GM15510 (cell line): ENCODE data around the gene PREX1.

Experiments
- POLR2A ChIP-seq: IDR thresholded peaks from 3 replicates; pipeline ENCODE4 v1.6.1; 2011; ENCODE audit warnings: borderline replicate concordance; ENCODE audit not compliant: insufficient read length; ENCODE audit errors: extremely low read depth

The PREX1 gene

DNA sequence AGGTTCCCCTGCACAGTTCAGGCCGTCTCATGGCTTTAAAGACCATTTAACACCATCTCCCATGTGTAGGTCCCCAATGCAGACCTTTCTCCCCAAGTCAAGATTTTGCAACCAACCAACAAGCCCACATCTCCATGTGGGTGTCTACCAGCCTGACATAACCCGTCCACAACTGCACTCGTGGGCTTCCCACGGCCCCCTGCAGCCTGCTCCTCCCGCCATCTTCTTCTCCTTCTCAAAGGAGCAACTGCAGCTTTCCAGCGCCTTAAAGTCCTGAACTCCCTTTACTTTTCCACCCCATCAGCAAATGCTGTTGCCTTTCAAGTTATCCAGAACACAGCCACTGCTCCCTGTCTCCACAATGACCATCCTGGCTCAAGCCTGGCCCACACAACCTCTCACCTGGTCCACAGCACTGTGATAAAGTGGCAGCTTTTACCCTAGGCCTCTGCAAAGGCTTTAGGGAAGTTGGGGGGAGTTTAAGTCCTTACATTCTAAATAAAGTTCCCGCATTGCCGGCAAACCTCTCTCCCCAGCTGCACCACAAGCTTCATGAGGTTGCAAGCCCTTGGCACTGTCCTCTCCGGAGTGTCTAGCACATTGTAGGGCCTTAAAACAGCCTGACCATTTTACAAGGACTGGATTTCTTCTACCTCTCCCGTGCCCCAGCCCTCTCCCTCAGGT lies 140.5 kb downstream of the PREX1 start:
- no peak for TF ChIP-seq POLR2A

DNA sequence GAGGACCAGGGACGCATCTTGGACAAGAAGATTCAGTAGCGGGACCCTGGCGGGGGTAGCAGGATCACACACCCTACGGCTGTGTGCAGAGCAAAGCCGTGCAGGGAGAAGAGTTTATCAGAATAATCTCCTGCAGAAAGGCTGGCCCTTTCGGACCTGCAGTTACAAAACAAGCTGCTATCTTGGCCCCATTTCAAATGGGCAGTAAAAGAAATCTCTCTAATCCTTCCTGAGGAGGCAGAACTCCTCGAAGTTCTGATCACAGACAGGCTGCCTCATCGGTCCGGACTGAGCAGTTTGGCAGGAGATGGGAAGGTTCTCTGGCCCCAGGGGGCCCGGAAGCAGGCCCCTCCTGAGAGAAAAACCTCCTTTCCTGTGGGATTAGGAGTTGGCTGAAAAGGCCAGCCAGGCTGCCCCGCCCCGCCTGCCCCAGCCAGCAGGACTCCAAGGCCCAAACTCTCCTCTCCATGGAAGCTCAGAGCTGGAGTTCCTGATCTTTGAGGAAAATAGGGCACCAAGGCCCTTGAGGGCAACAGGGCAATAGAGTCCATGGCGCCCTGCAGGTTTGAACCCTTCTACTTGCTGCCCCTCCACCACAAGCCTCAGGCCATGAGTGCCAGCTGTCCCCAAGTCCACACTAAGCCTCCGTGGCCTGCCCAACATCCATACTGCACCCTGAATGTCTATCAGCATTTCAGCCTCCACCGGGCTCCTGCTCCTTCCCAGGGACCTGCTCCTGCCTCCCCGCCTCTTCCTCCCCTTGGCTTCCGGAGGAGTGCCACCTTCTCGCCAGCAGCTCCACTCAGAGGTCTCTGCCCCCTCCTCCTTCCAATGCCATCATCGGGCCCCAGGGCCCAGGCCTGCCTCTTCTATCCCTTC lies 141.3 kb downstream of the PREX1 start:
- no peak for TF ChIP-seq POLR2A

DNA sequence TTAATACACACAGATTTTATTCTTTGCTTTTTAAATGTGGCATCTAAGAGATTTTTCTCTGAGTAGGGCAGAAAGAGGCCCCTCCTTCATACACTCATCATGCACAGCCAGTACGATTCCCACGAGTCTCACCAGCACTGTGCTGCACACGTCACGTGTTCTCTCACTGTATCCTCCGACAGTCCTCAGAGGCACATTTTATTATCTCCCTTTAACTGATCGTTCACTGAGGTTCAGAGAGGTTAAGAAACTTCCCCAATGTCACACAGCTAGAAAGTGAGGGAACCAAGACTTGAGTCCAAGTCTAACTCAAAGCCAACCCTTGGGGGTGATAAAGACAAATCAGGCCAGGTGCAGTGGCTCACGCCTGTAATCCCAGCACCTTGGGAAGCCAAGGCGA lies 142.5 kb downstream of the PREX1 start:
- no peak for TF ChIP-seq POLR2A

DNA sequence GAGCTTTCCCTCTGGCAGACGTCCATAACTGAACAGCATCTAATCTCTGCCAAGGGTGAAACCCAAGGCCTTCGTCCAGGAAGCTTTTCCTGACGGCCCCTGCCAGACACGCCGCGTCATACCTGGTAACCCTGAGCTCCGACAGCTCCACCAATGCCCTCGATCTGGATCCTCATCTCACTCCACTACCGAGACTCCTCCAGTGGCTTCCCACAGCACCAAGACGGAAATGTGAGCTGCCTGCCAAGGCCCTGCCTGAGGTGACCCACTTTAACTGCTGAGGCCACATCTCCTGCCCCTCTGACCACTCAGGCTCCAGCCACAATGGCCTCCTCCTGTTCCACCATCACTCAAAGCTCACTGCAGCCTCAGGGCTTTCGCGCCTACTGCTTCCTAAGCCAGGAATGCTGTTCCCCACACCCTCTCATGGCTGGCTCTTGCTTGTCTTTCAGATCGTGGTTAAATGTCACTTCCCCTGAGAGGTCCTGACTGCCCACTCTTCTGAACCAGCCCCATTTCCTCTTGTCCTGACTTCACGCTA lies 143.2 kb downstream of the PREX1 start:
- TF ChIP-seq POLR2A: no peak

DNA sequence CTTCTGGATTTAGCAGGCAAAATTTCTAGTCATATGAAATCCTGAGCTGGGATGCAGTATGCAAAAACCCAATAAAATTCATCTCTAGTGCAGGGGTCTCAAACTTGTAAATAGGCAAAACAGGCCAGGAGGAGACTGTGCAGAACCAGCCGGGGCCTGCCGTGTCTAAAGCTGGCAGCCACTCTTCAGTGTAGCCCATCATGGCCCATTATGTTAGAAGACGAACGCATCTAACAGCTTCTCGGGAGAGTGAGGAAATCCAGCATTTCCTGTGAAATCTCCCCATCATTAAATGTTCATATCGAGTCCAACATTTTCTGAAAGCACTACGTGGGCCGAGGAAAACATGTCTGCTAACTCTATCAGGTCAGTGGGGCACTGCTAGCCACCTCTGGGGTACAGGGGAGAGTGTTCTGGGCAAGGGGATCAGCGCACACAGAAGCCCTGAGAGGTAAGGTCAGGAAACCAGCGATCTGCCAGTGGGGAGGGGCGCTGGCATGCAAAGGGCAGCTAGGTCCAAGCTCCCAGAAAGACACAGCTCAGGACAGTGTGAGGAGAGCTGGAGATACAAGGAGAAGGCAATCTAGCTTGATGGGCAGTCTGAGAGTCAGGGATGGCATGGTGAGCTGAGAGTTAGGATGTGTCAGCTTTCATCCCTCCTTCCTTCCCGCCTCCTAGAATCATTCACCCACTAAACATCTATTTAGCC lies 144.2 kb downstream of the PREX1 start:
- no peak for TF ChIP-seq POLR2A

DNA sequence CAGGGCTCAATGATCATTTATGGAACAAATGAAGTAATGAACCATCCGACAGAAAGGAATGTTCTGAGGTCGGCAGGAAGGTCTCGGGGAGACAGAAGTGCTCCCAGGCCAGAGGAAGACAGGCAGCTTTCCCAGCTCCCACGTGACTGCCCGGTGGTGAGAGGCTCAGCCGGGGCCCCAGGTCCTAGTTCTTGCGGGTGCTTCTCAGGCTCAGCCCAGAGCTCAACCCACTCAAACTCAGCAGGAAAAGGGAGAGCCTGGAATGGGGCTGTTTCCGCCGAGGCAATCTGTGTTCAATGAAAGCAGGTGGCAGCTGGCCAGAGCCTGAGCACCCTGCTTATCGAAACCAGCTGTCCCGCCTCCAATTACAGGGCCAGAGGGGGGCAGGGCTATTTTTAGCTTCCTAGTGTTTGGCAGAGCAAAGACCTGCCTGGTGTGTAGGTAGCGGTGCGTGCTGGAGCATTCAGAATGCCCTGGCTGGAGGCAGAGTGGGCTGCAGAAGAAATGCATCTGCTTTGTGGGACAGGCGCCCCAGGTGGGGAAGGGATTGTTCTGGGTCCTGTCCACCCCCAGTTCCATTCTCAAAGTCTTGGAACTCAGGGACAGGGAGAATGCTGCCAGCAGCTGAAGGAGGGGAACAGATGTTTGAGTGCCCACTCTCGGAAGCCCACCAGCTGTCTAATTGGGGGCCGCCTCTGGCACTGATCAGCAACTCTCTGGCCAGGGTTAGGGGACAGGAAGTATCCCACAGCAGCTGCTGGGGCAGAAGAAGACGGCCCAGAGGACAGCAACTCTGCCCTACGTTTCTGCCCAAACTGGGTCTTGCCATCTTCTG lies 145.1 kb downstream of the PREX1 start:
- no peak for TF ChIP-seq POLR2A

DNA sequence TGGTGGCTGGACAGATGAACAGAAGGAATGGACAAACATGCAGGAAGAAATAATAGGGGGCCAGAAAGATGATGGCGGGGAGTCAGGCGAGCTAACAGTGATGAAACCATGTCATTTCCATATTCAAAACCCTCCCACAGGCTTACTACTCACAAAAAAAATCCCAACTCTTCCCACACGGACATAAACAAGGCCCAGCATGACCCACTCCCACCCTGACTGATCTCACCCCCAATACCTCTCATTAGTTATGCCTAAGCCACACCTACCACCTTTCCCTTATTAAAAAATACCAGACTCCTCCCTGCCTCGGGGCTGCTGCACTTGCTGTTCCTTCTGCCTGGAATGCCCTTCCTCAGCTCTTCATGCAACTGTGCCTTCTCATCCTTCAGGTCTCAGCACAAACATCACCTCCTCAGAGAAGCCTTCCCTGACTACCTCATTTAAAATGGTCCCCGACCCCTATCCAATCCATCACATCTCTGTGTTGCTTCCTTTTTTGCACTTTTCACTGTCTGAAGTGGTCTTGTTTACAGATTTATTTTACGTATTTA lies 145.8 kb downstream of the PREX1 start:
- TF ChIP-seq POLR2A: no peak

DNA sequence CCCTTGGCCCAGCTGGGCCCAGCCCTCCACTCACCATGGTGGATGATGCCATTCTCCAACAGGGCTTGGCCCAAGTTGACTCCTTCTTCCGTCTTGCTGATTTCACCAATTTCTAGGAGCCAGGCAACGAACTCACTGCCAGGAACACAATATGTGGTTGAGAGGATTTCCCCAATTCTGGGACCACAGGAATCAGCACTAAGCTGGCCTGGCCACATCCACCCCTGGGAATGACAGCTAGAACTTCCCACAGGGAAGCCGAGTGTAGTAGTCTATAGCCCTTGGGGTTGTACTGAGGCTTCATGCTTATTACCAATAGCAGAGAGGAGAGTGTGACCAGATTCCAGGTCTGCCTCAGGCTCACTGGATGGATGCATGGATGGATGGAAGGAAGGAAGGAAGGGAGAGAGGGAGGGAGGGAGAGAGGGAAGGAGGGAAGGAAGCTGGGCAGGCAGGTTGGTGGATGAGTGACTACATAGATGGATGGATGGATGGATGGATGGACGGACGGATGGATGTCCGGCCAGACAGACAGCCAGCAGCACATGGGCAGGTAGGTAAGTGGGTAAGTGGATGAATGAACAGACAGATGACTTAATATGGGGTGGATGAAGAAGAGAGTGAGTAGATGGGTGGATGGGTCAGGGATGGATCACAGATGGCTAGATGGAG lies 146.5 kb downstream of the PREX1 start:
- no peak for TF ChIP-seq POLR2A

DNA sequence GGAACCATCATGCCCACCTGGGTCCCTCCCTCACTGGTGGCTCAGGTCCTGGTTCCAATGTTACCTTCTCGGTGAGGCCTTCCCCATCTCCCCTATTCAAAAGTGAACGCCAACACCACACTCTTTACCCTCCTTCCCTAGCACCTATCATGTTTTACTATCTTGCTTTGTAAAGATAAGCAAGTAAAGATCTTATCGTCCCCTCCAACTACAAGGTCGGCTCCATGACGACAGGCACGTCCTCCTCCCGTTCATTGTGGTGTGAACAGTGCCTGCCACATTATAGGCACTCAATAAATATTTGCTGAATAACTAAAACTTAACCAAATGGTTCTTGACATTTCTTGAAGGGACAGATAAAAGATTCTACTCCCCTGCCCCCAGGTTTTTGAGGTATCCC lies 147.1 kb downstream of the PREX1 start:
- TF ChIP-seq POLR2A: no peak

DNA sequence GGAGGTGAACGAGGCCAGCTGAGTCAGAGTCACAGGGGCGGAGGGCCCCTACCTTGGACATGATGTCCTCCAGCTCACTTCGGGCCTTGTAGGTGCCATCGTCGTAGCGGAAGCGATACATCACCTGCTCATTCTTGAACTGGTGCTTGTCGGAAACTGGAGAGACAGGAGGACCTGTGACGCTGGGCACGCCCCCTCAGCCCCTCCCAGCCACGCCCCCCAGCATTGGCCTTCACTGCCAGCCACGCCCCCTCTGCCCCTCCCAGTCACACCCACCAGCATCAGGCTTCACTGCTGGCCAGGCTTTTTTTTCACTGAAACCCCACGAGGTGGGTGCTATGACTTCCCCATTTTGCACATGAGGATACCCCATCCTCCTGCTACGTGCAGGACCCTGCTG lies 148.2 kb downstream of the PREX1 start:
- TF ChIP-seq POLR2A: no peak

DNA sequence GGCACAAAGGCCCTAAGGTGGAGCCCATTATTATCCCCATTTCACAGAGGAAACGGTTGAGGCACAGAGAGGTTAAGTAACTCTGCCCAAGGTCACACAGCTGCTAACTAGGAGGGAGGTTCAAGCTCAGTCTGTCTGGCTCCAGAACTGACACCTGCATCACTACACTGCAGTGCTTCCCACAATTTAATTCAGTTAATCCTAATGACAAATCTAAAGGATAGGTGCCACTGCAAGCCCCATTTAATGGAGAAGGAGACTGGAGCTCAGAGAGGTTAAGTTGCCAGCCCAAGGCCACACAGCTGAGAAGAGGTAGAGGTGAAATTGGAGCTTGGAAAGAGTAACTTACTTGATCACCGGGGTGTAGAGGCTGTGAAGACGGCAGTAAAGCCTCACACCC lies 148.8 kb downstream of the PREX1 start:
- no peak for TF ChIP-seq POLR2A

DNA sequence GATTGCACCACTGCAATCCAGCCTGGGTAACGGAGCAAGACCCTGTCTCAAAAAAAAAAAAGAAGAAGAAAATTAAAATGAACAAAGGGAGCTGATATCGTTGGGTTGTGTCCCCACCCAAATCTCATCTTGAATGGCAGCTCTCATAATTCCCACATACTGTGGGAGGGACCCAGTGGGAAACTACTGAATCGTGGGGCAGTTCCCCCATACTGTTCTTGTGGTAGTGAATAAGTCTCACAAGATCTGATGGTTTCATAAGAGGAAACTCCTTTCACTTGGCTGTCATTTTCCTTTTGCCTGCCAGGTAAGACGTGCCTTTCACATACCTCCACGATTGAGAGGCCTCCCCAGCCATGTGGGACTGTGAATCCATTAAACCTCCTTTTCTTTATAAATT lies 149.4 kb downstream of the PREX1 start:
- TF ChIP-seq POLR2A: no peak

DNA sequence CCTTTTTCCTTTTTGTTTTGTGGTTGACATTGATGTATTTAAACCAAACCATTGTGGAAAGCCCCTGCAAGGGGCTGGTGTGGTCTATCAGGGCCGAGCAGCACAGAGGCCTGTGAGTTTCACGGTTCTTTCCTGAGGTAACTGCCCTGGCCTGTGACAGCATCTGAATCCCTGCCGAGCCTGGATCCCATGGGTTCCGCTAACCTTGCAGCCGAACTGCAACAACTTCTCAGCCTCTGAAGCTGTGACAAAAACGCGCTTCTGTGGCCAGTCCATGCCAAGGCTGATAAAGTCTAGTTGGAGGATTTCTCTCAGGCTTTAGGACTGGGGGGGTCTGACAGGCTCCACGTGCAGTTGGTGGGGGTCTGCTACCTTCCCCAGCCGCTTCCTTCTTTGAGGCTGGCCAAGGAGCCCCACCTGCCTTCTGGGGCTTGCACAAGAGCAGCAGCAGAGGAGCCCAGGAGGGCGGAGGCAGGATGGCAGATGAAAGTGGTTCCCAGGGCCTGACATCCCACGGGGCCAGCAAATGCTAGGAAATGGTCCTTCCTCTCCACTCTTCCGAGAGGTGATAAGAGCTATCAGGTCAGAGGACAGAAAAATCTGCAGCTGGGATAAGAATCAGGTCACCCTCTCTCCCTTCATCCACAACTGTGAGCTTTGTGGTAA lies 150.9 kb downstream of the PREX1 start:
- TF ChIP-seq POLR2A: no peak

DNA sequence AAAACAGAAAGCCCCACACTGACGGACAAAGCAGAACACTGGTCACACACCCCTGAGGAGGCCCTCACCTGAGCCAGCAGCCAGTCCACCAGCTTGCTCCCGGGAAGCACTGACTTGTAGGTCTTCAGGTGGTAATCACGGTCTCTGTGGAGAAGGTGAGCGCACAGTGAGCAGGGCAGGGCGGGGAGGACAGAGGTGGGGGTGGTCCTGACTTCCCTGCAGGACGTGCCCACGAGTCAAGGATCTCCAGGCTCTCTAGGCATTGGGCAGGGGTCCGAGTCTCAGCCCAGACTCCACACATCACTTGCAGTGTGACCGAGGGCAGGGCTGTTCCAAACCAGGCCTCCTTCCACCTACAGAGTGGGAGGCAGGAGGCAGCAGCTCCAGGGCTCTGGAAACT lies 151.7 kb downstream of the PREX1 start:
- TF ChIP-seq POLR2A: no peak

DNA sequence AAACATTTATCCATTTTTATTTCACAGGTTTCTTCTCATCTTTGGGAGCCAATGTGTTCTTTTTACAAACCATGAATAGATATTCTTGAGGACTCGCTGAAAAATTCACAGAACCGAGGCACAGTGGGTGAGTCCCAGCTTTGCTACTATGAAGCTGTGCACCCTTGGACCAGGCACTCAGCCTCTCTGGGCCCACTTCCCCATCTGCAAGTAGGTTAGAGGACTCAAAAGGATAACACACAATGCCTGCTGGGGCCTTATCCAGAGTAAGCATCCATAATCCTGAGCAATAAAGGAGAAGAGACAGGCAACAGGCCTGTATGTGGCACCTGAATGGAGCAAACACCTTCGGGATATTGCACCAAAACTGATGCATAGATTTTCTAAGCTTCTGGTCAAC lies 153.3 kb downstream of the PREX1 start:
- no peak for TF ChIP-seq POLR2A
